ENCODE measurements around the gene MYO5C. TPM values are rescaled to one million over a fixed set of nuclear protein-coding genes. Genes with fewer than 3 reads are reported as not detected.

The MYO5C gene
- total and polyA plus RNA-seq, 2 of the 13 experiments (the other 11 are each of a cell fraction or from before 2014, with no cell fraction given): 15.7 to 23.7 TPM

GRCh38 chr15:52326756-52327155, 31.2 kb upstream of the MYO5C start:
- no peak overlapping the region for H3K4me3 ChIP-seq (replicated peaks in 1 of 3; ENCODE audit: insufficient read depth in 1 of 3, low read depth in 2 of 3, low read length in 3 of 3)
- intact Hi-C loops (cut with micrococcal nuclease; ENCODE audit: unreplicated experiment): no loop called here
- no peak overlapping the region for H2AFZ ChIP-seq (ENCODE audit: low read length)
- 78% methylated on average over 2 of the region's 2 CpGs for WGBS (ENCODE audit: low lambda C conversion rate)
- in situ Hi-C loops (cut with HindIII; ENCODE audit: extremely low pct_ligation_motif_present, low pct_unique_long_range_greater_than_20kb): no loop called here
- H3K36me3 ChIP-seq (replicated peaks in 1 of 2; ENCODE audit: control insufficient read depth in 1 of 2, insufficient read depth in 2 of 2, low read length in 2 of 2): peaks cover 0 to 2% of the 10 kb centered on the region in 2 experiments; a peak in 3 of 5 replicates
- H3K9me3 ChIP-seq (ENCODE audit: low read length): no peaks in the 10 kb centered on the region
- FAIRE-seq (no peak), DNase-seq (ENCODE audit: low spot score) (no peak), ATAC-seq (no peak)
- peaks cover 17% of the 10 kb centered on the region for H3K4me1 ChIP-seq (ENCODE audit: insufficient read depth, low read length)
- POLR2A ChIA-PET: no interaction called here
- H3K27me3 ChIP-seq (ENCODE audit: control insufficient read depth in 1 of 2, insufficient read depth in 2 of 2, low read length in 2 of 2): no peaks in the 10 kb centered on the region
- H3K9ac ChIP-seq (ENCODE audit: insufficient read depth, low read depth, low read length): no peak overlapping the region
- CTCF ChIA-PET (ENCODE audit: low intra/inter-chr PET ratio, low total read pairs): no interaction called here
- no peak overlapping the region for H3K4me2 ChIP-seq (ENCODE audit: low read depth, low read length)
- H3K79me2 ChIP-seq (ENCODE audit: insufficient read depth, low read length): no peaks in the 10 kb centered on the region
- BruUV-seq (replicated peaks): no TSS peak
- H3K27ac ChIP-seq (ENCODE audit: extremely low read length, insufficient read depth, low read length): no peak overlapping the region
- peak; percentile 17; the same call in 1 of the 2 replicates for TF ChIP-seq CEBPB (IDR thresholded peaks at IDR 0.05; ENCODE audit: borderline replicate concordance, low read depth, low read length)
- no peak for TF ChIP-seq HHEX (CRISPR knock-in tag; IDR thresholded peaks at IDR 0.05)
- no peaks in the 10 kb centered on the region for H4K20me1 ChIP-seq (ENCODE audit: insufficient read depth, low read length)

GRCh38 chr15:52324109-52324508, 28.5 kb upstream of the MYO5C start:
- Histone ChIP-seq H3K4me1 (ENCODE audit: insufficient read depth, low read length) (peaks cover 11% of the 10 kb centered on the region), H3K27ac (ENCODE audit: extremely low read length, insufficient read depth, low read length) (no peak overlapping the region), H3K4me2 (ENCODE audit: low read depth, low read length) (no peak overlapping the region), H4K20me1 (ENCODE audit: insufficient read depth, low read length) (no peaks in the 10 kb centered on the region), H3K4me3 (replicated peaks in 1 of 3; ENCODE audit: insufficient read depth in 1 of 3, low read depth in 2 of 3, low read length in 3 of 3) (no peak overlapping the region), H3K9ac (ENCODE audit: insufficient read depth, low read depth, low read length) (no peak overlapping the region), H3K9me3 (ENCODE audit: low read length) (no peaks in the 10 kb centered on the region), H2AFZ (ENCODE audit: low read length) (no peak overlapping the region), H3K36me3 (replicated peaks in 1 of 2; ENCODE audit: control insufficient read depth in 1 of 2, insufficient read depth in 2 of 2, low read length in 2 of 2) (peaks cover 0 to 4% of the 10 kb centered on the region in 2 experiments; a peak in 4 of 5 replicates), H3K27me3 (ENCODE audit: control insufficient read depth in 1 of 2, insufficient read depth in 2 of 2, low read length in 2 of 2) (no peaks in the 10 kb centered on the region), H3K79me2 (ENCODE audit: insufficient read depth, low read length) (no peaks in the 10 kb centered on the region)
- ATAC-seq (no peak), FAIRE-seq (no peak), DNase-seq (ENCODE audit: low spot score) (no peak)
- TF ChIP-seq REPIN1 (CRISPR knock-in tag; IDR thresholded peaks at IDR 0.05; ENCODE audit: borderline replicate concordance, low read depth): no peak
- no peak for TF ChIP-seq KDM2A (CRISPR knock-in tag; IDR thresholded peaks at IDR 0.05; ENCODE audit: borderline replicate concordance, low read depth)
- TF ChIP-seq ZNF704 (CRISPR knock-in tag; IDR thresholded peaks at IDR 0.05; ENCODE audit: borderline replicate concordance): no peak
- no peak for TF ChIP-seq ZNF235 (CRISPR knock-in tag; IDR thresholded peaks at IDR 0.05; ENCODE audit: borderline replicate concordance)
- no peak for TF ChIP-seq ZNF891 (CRISPR knock-in tag; IDR thresholded peaks at IDR 0.05)
- no peak for TF ChIP-seq GATAD2A (CRISPR knock-in tag; IDR thresholded peaks at IDR 0.05)
- TF ChIP-seq HOXA7 (CRISPR knock-in tag; IDR thresholded peaks at IDR 0.05): no peak
- no peak for TF ChIP-seq SMC3 (IDR thresholded peaks at IDR 0.05; ENCODE audit: low read length)
- TF ChIP-seq ZNF281 (CRISPR knock-in tag; IDR thresholded peaks at IDR 0.05; ENCODE audit: borderline replicate concordance): no peak
- intact Hi-C loops (cut with micrococcal nuclease; ENCODE audit: unreplicated experiment): no loop called here
- POLR2A ChIA-PET: no interaction called here
- CTCF ChIA-PET (ENCODE audit: low intra/inter-chr PET ratio, low total read pairs): no interaction called here
- in situ Hi-C loops (cut with HindIII; ENCODE audit: extremely low pct_ligation_motif_present, low pct_unique_long_range_greater_than_20kb): no loop called here
- 96% methylated on average over 1 of the region's 1 CpG for WGBS (ENCODE audit: low lambda C conversion rate)
- BruUV-seq (replicated peaks): no TSS peak
